Measurements from ENCODE around the gene TRA2B. TPM values are rescaled to one million over a fixed set of nuclear protein-coding genes. Genes with fewer than 3 reads are reported as not detected.
A peak's percentile ranks its signal among the peaks of the same experiment; 100 is the strongest.

TRA2B gene
- total RNA-seq, 1 donor from 2014 or later: 42.7 TPM

GRCh38 chr3:185927501-185928200 is 10.2 kb downstream of the TRA2B start:
- Histone ChIP-seq H3K27ac (replicated peaks) (peak overlapping the region; percentile 4), H3K4me1 (peaks cover 93% of the 10 kb centered on the region), H3K36me3 (peaks cover 29% of the 10 kb centered on the region), H3K9me3 (replicated peaks) (no peaks in the 10 kb centered on the region), H3K4me3 (peak overlapping the region; percentile 98), H3K27me3 (ENCODE audit: low read depth) (no peaks in the 10 kb centered on the region)
- no peak for DNase-seq
- TF ChIP-seq, protein P1, sequence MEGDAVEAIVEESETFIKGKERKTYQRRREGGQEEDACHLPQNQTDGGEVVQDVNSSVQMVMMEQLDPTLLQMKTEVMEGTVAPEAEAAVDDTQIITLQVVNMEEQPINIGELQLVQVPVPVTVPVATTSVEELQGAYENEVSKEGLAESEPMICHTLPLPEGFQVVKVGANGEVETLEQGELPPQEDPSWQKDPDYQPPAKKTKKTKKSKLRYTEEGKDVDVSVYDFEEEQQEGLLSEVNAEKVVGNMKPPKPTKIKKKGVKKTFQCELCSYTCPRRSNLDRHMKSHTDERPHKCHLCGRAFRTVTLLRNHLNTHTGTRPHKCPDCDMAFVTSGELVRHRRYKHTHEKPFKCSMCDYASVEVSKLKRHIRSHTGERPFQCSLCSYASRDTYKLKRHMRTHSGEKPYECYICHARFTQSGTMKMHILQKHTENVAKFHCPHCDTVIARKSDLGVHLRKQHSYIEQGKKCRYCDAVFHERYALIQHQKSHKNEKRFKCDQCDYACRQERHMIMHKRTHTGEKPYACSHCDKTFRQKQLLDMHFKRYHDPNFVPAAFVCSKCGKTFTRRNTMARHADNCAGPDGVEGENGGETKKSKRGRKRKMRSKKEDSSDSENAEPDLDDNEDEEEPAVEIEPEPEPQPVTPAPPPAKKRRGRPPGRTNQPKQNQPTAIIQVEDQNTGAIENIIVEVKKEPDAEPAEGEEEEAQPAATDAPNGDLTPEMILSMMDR (IDR thresholded peaks at IDR 0.05; ENCODE audit: borderline replicate concordance): no peak
- intact Hi-C loops (cut with micrococcal nuclease): no loop called here

GRCh38 chr3:185926445-185926844 is 11.4 kb downstream of the TRA2B start:
- intact Hi-C loops (cut with micrococcal nuclease): no loop called here
- Histone ChIP-seq H3K4me1 (peaks cover 91% of the 10 kb centered on the region), H3K4me3 (peak overlapping the region; percentile 98), H3K36me3 (peaks cover 42% of the 10 kb centered on the region), H3K27ac (replicated peaks) (peak overlapping the region; percentile 4), H3K27me3 (ENCODE audit: low read depth) (no peaks in the 10 kb centered on the region), H3K9me3 (replicated peaks) (no peaks in the 10 kb centered on the region)
- DNase-seq: no peak
- TF ChIP-seq, protein P1 (IDR thresholded peaks at IDR 0.05; ENCODE audit: borderline replicate concordance): no peak

DNA sequence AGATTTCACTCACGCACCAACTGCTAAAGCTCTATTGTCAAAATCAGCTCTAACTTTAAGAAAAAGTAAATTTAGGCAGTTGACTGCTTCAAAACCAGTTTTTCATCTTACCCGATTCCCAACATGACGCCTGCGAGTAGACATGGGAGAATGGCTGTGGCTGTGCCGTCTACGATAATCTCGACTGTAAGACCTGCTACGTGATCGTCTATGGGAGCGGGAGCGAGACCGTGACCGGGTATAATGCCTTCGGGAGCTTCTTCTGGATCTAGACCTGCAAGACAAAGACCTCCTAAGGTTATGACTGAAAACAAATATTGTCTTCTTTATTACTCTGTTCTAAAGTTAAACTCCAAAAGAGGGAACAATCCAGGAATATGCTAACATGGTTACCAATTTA is 12.5 kb downstream of the TRA2B start:
- H3K27ac ChIP-seq (replicated peaks): no peak overlapping the region
- intact Hi-C loops (cut with micrococcal nuclease): no loop called here
- no peaks in the 10 kb centered on the region for H3K27me3 ChIP-seq (ENCODE audit: low read depth)
- H3K36me3 ChIP-seq: peaks cover 52% of the 10 kb centered on the region
- DNase-seq: no peak
- H3K4me1 ChIP-seq: peaks cover 85% of the 10 kb centered on the region
- TF ChIP-seq, protein P1 (IDR thresholded peaks at IDR 0.05; ENCODE audit: borderline replicate concordance): no peak
- no peak overlapping the region for H3K4me3 ChIP-seq
- no peaks in the 10 kb centered on the region for H3K9me3 ChIP-seq (replicated peaks)

GRCh38 chr3:185924375-185924774 is 13.4 kb downstream of the TRA2B start:
- DNase-seq: no peak
- H3K36me3 ChIP-seq: peaks cover 62% of the 10 kb centered on the region
- H3K4me1 ChIP-seq: peaks cover 75% of the 10 kb centered on the region
- H3K4me3 ChIP-seq: no peak overlapping the region
- TF ChIP-seq, protein P1 (IDR thresholded peaks at IDR 0.05; ENCODE audit: borderline replicate concordance): no peak
- H3K27me3 ChIP-seq (ENCODE audit: low read depth): no peaks in the 10 kb centered on the region
- intact Hi-C loops (cut with micrococcal nuclease): no loop called here
- no peak overlapping the region for H3K27ac ChIP-seq (replicated peaks)
- no peaks in the 10 kb centered on the region for H3K9me3 ChIP-seq (replicated peaks)

- no peaks in the 10 kb centered on the region for H3K9me3 ChIP-seq (replicated peaks)
- H3K4me3 ChIP-seq: no peak overlapping the region
- H3K27me3 ChIP-seq (ENCODE audit: low read depth): no peaks in the 10 kb centered on the region
- H3K27ac ChIP-seq (replicated peaks): no peak overlapping the region
- no peak for DNase-seq
- H3K36me3 ChIP-seq: peaks cover 100% of the 10 kb centered on the region
- peaks cover 34% of the 10 kb centered on the region for H3K4me1 ChIP-seq
- intact Hi-C loops (cut with micrococcal nuclease): no loop called here
- TF ChIP-seq, protein P1 (IDR thresholded peaks at IDR 0.05; ENCODE audit: borderline replicate concordance): no peak
These were observed 17.6 kb downstream of the TRA2B start for GRCh38 chr3:185920184-185920583.
